HCT116 (cell line): ENCODE measurements around the gene TTLL9.

Experiments used
- EZH2phosphoT487 ChIP-seq: fragments of 200-600 bp; IDR thresholded peaks from 2 replicates; pipeline ENCODE4 v1.6.1; 2018; ENCODE audit warnings: antibody characterized with exemption, borderline replicate concordance
- POLR2A ChIP-seq: IDR thresholded peaks from 2 replicates; pipeline ENCODE4 v1.7.0; 2011; ENCODE audit warnings: borderline replicate concordance; ENCODE audit not compliant: insufficient read depth, insufficient read length; ENCODE audit errors: extremely low read depth
- RAD21 ChIP-seq: IDR thresholded peaks from 2 replicates; pipeline ENCODE4 v1.6.1; 2012; ENCODE audit warnings: low read depth, mild to moderate bottlenecking
- TF ChIP-seq, protein P1 (sequence below): IDR thresholded peaks from 2 replicates; pipeline ENCODE4 v1.6.1; 2012; ENCODE audit warnings: low read depth

GRCh38 chr20:31951530-31952453 lies 81.4 kb downstream of the TTLL9 start, which contains the start of gene PDRG1:
- TF ChIP-seq POLR2A, result peak; percentile 69
- TF ChIP-seq RAD21, result peak; percentile 93
- TF ChIP-seq, protein P1, sequence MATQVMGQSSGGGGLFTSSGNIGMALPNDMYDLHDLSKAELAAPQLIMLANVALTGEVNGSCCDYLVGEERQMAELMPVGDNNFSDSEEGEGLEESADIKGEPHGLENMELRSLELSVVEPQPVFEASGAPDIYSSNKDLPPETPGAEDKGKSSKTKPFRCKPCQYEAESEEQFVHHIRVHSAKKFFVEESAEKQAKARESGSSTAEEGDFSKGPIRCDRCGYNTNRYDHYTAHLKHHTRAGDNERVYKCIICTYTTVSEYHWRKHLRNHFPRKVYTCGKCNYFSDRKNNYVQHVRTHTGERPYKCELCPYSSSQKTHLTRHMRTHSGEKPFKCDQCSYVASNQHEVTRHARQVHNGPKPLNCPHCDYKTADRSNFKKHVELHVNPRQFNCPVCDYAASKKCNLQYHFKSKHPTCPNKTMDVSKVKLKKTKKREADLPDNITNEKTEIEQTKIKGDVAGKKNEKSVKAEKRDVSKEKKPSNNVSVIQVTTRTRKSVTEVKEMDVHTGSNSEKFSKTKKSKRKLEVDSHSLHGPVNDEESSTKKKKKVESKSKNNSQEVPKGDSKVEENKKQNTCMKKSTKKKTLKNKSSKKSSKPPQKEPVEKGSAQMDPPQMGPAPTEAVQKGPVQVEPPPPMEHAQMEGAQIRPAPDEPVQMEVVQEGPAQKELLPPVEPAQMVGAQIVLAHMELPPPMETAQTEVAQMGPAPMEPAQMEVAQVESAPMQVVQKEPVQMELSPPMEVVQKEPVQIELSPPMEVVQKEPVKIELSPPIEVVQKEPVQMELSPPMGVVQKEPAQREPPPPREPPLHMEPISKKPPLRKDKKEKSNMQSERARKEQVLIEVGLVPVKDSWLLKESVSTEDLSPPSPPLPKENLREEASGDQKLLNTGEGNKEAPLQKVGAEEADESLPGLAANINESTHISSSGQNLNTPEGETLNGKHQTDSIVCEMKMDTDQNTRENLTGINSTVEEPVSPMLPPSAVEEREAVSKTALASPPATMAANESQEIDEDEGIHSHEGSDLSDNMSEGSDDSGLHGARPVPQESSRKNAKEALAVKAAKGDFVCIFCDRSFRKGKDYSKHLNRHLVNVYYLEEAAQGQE, result no peak
- no peak for TF ChIP-seq EZH2phosphoT487
